Germinal center (tissue), 1 donor: ENCODE data around the gene LGR6.

ENCODE experiments used
- DNase-seq: peaks from one replicate; pipeline ENCODE4 v3.0.0; 2012; ENCODE audit warnings: mixed read lengths, low spot score

LGR6 gene

GRCh38 chr1:202200669-202201068 is 7.1 kb downstream of the LGR6 start:
- no peak for DNase-seq

GRCh38 chr1:202201266-202201665 is 7.7 kb downstream of the LGR6 start:
- DNase-seq = no peak

GRCh38 chr1:202201971-202202370 is 8.4 kb downstream of the LGR6 start:
- peak; percentile 24 for DNase-seq

GRCh38 chr1:202202500-202203168 is 9.0 kb downstream of the LGR6 start:
- no peak for DNase-seq

- DNase-seq = peak; percentile 47
These were observed 9.8 kb downstream of the LGR6 start for GRCh38 chr1:202203238-202204039.

GRCh38 chr1:202204065-202204464 is 10.5 kb downstream of the LGR6 start:
- no peak for DNase-seq

- no peak for DNase-seq
These were observed 12.1 kb downstream of the LGR6 start for GRCh38 chr1:202205523-202206190.

- no peak for DNase-seq
These were observed 13.7 kb downstream of the LGR6 start for GRCh38 chr1:202207292-202207691.

- no peak for DNase-seq
These were observed 14.8 kb downstream of the LGR6 start for GRCh38 chr1:202208351-202208857.

GRCh38 chr1:202210385-202210784 is 16.8 kb downstream of the LGR6 start:
- no peak for DNase-seq

GRCh38 chr1:202210969-202211368 is 17.4 kb downstream of the LGR6 start:
- no peak for DNase-seq

GRCh38 chr1:202212787-202213186 is 19.2 kb downstream of the LGR6 start:
- no peak for DNase-seq

- no peak for DNase-seq
These were observed 19.9 kb downstream of the LGR6 start for GRCh38 chr1:202213361-202214088.

- DNase-seq = no peak
These were observed 20.7 kb downstream of the LGR6 start for GRCh38 chr1:202214089-202214843.

GRCh38 chr1:202215472-202216130 is 22.0 kb downstream of the LGR6 start:
- no peak for DNase-seq

- DNase-seq = no peak
These were observed 23.1 kb downstream of the LGR6 start for GRCh38 chr1:202216691-202217090.

GRCh38 chr1:202217516-202217915 is 23.9 kb downstream of the LGR6 start:
- no peak for DNase-seq

GRCh38 chr1:202217951-202218350 is 24.4 kb downstream of the LGR6 start:
- no peak for DNase-seq

- DNase-seq = no peak
These were observed 27.1 kb downstream of the LGR6 start for GRCh38 chr1:202220733-202221132.
